Renal cortex interstitium (tissue), 11 donors: ENCODE measurements around the gene CDH23. TPM values are rescaled to one million over a fixed set of nuclear protein-coding genes. Genes with fewer than 3 reads are reported as not detected.

ENCODE experiments used
- DNase-seq, 11 donors: peaks; one replicate each; pipeline ENCODE4 v3.0.0-alpha.2; 2013; ENCODE audit warnings: low read depth in 9 of 11, low spot score in 4 of 11; ENCODE audit errors: extremely low read depth in 1 of 11
- polyA plus RNA-seq, 3 donors: library from polyadenylated mRNA; unstranded; fragments of 120-200 nt; gene quantifications; one replicate each; pipeline ENCODE4 v1.2.1, GENCODE V29; 2013; ENCODE audit not compliant: insufficient read length in 3 of 3

CDH23 gene
- polyA plus RNA-seq, 3 donors = 0.78 to 2.1 (median 1.0) TPM

DNA sequence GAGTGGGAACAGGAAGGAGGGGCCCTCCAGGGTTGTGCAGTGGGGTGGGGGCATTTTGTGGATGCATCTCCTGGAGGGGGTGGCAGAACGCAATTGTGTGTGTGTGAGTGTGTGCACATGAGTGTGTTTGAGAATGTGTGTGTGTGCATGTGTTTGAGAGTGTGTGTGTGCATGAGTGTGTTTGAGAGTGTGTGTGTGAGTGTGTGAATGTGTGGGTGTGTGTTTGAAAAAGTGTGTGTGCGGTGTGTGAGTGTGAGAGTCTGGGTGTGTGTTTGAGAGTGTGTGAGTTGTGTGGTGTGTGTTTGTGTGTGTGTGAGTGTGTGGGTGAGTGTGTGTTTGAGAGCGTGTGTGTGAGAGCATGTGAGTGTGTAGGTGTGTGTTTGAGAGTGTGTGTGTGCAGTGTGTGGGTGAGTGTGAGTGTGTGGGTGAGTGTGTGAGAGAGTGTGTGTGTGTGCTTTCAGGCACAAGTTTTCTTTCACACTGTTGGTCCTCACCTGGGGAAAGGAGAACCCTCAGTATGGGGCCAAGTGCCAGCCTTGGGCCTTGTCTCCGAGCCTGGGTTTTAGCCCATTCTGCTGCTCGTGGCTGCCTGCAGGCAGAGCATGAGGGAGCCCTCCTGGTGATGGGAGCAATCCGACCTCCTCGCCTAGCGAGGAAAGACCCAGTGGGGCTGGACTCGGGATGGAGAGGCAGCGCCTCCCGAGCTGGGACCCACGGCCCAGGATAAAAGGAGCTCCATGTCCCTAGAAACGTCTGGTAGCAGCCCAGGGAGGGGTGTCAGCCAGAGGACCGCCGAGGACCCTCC is 35.6 kb downstream of the CDH23 start:
- DNase-seq = no peak

DNA sequence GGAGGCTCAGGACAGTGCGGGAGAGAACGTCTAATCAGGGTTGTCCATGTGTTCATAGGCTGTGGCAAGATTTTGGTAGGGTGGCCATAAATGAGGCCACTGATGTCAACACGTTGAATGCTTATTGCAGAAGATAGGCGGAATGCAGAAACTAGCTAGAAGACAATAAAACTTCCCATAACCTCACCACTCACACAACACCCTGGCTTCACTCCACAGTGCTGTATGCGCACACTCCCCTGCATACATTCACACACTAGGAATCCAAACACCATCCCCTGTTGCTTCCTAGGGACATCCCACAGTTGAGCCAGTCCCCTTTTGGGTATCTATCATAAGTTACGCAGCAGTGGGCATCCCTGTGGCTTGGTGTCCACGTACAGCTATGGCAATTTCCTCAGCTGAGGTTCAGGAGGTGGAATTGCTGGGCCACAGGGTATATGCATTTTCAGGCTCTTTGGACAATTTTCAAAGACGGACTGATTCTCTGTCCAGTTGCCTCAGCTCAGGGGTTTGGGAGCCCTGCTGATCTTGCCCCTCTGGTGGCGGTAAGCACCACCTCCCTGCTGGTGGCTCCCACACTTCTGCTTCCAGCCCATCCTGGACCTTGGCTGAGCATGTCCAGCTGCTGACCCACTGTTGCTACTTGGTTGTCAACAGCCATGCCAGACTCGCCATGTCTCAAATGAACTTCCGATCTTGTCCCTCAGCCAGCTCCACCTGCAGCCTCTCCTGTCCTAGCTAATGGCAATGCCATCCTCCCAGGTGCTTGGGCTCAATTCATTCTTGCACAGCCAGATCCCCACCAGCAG is 36.4 kb downstream of the CDH23 start:
- DNase-seq = no peak

DNA sequence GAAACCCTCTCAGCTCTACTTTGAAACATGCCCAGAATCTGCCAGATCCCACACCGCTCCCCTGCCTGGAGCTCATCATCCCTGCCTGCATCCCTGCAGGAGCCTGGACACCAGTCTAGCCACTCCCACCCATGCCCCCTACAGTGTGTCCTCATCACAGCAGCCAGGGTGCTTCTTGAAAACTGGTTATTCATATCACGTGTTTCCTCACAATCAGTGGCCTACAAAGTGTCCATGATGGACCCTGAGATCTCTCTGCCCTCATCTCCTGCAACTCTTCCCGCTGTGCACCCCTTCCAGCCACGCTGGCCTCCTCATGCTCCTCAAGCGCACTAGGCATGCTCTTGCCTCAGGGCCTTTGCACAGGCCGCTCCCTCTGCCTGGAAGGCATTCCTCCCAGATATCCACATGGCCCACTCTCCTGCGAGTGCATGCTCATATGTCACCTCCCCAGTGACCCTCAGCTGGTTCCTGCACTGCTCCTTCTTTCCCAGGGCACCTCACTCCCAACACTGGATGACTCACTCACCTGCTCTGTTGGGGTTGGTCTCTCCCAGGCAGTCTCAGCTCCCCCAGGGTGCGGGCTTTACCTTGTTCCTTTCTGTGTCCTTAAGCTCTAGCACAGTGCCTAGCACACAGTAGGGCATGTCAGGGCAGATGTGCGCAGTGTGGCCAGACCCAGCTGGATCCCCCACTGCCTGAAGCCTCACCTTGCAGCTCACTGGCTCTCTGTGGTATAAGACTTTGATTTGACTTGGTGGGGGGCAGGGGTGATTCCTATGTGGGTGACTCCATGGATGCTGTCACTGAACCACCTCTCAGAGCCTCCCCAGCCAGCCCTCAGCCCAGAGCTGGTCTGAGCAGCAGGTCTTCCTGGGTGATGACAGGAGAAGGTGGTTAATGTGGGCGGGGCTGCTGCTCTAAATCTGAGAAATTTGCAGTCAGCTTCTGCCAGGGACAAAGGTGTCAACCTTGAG is 37.3 kb downstream of the CDH23 start:
- no peak for DNase-seq

DNA sequence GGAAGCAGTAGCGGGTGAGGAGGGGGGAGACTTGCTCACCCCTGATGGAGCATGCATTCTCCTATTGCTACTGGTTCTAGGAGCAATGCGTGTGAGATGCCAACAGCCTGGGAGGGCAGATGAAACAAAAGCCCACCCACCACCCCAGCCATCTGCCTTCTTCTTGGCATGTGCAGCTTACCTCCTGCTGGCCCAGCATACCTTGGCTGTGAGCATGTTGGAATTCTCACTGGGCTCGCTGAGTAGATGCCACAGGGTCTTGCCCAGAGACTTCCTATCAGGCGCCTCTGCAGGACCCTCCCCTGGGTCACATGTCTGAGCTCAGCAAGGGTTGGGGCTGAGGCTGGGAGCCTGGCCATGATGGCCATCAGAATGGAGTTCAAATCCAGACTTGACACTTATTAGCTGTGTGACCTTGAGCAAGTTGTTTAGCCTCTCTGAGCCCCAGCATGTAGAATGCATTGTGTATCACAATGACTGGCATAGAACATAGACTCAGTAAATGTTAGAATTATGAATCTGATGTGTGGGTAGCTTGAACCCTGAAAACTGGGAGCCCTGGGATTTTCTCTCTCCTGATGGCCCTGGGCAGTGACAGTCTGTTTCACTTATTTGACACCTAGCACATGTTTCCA is 38.2 kb downstream of the CDH23 start:
- no peak for DNase-seq

DNA sequence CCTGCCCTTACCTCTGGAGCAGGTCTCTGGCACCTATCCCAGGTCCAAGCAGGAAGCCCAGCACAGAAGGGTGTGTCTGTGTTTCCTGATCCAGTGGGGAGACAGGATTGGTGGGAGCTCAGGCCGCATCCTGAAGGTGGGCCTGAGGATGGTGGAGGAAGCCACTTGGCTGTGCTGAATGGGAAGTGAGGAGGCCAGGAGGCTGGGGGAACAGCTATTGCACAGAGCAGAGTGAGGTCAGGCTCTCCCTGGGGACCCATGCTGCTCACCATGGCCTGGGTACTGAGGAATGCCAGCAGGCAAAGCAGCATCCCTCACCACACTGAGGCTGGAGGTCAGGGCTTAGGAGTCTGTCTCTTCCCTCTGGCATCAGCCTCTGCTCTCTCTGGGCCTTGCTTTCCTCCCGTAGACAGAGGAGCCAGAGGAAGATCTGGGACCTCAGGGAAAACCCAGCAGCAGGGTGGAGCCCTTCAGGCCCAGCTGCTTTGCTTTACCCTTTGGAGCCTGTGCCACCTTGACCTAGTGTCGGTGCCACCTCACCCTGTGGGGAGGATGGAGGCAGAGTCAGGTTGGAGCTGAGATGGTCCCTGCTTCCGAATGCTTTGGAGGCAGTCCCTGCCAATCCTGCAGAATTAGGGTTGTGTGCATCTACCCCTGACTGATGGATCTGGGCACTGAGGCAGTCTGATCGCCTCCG is 39.0 kb downstream of the CDH23 start:
- DNase-seq = no peak

DNA sequence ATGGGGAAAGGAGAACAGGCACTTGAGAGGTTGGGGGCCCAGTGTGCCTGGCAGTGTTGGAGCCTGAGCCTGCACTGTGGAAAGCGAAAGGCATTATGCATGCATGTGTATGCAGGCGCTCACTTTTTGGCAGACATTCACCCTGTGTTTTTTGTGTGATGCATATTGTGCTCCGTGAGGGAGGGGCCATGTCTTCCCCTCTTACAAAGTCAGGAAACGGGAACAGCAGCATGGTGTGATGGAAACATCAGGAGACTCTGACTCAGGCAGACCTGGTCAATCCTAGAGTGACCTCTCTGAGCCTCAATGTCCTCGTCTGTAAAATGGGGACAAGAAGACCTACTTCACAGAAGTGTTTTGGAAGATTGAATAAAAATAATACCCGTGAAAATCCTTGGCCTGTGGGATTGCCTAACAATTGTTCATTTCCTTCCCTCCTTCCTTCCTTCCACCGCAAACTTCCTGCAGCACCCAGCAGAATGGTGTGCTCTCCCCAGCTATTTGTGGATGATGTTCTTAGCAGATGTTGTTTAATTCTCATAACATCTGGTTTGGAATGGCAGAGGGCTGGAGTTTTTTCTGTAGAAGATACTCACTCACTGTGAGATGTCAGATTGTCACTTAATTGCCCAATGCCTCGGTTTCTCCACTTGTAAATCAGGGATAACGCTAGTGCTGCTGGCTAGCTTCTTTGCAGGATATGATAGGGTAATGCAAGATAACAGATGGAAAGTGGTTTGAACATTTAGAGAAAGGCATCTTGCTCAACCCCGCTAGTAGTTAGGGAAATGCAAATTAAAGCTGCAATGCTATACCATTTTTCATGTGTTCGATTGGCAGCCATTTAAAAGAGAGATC is 39.8 kb downstream of the CDH23 start:
- no peak for DNase-seq

DNA sequence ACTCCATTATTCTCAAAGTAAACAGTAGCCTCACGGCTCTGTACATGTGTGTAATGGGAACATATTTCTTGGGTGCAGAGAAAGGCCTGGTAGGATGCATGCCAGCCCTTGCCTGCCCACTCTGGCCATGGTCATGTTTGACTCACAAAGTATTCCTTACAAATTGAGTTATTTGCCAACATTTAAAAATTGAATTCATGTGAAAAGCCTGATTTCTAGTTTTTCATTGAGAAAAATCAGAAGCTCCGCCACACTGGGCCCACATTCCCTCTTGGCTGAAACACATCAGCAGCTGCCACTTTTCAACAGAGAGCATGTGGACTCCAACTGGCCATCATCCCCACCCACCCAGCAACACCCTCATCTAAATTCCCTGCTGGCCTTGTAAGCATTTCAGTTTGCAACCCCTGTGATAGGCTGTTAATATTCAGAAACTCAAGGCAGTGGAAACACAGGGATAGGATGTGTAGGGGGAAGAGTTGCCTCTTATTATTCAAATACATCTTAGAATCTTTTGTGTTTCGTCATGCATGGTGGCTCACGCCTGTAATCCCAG is 40.9 kb downstream of the CDH23 start:
- peak in 4 of 11 donors; percentile 31 to 46 (median 46) for DNase-seq

DNA sequence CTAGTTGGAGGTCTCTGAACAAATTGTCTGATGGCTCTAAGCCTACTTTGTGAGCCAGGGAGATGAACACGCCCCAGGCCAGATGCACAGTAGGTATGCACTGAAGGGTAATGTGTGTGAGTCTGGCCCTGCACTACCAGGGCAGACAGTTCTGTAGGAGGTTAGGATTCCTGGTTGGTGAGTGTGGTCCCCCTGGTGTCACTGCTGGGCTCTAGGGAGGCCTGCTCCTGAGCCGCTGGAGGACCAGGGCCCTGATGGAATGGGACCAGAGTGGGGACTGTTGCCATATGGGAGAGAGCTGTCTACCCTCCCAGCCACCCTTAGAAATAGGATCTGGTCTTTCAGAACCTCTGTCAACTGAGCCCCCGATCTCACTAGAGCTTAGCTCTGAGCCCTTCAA is 42.0 kb downstream of the CDH23 start:
- DNase-seq = no peak

DNA sequence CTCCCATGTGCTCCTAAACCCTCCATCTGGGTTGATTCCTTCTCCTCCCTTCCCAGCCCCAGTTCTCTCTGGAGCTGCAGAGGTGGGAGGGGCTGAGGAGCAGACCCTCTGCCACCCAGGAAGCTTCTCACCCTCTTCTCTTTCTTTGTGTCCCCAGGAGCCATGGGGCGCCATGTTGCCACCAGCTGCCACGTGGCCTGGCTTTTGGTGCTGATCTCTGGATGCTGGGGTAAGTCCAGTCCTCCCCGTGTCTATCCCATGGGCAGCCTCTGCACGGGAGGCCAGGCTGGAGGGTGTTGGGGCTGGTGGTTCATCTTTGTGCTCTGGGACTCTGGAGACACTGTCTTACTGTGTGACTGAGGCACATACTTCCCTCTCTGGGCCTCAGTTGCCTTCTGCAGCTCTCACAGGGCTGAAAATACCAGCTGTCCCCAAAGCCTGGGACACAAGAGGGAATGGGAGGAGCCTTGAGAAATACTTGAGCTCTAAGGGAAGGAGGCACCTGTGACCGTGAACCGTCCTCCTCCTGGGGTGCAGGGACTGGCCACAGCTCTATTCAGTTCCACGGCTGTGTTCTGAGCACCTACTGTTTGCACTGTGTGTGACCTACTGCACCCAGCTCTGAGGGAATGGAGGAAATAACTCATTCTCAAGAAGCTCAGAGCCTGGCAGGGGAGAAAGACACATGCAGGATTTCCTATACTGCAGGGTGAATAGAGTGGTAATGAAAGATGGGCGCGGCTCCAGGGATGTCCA is 43.1 kb downstream of the CDH23 start:
- DNase-seq = no peak

DNA sequence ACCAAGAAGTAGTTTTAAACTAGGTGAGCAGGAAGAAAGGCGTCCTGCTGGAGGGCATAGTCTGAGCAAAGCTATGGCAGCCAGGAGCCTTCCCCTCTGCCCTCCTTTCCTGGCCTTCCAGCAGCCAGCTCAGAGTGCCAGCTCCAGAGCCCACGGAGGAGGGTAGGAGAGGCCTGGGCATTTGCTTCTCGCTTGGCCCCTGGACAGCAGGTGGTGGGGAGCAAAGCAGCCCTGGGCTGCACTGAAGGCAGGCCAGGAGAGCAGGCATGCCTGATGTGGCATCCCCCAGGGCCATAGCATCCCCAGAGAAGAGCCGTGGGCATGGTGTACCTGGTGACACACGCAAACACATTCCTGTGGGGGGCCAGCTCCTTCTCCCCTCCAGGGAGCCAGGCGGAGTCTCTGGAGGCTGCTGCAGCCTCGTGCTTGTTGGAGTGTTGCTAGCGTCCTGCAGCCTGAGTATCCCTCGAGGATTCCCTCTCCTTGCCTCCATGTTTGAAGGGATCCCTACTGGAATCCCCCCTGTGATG is 43.9 kb downstream of the CDH23 start:
- DNase-seq = no peak

DNA sequence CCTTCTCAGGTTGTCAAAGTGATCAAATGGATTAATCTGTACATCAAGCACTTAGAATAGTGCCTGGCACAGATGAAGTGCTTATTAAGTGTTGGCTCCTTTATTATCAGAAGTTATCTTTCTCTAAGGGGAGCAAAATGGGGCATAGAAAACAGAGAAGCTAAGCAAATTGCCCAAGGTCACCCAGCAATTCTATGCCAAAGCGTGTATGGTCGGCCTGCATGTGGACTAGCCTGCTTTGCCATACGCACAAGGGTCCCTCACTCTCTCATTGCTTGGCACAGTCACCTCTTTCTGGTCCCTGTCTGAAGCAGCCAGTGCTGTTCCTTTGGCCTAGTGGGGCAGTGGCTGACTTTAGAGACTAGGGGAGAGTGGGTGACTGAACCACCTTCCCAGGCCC is 45.3 kb downstream of the CDH23 start:
- DNase-seq = no peak

DNA sequence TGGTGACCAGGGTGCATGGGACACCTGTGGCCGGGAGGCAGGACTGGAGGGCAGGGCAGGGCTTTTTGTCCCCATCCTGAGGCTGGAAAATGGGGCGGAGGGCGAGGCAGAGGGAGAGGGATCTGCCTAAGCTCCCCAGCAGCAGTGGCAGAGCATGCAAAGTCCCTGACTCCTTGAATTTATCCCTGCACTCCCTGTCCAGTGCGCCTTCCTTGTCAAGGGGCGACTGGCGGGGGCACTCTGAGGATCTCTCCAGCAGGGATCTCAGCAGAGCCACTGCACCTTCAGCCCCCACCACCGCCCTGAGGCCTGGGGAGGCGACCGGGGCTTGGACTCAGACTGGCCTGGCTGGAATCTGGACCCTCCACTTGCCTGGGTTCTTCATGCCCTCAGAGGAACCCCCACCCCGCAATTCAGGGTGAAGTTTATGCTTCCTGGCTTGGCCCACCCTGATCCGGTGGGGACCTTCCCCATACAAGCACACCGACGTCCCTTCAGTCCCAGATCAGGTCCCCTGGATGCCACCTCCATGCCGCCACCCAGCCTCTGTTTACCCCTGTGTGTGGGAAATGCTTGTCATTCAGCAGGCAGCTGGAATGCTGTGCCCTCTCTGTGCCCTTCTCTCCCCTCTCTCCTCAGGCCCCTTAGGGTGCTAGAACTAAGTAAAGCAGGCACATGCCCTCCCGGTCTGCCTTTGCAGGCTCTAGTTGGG is 46.3 kb downstream of the CDH23 start:
- DNase-seq = no peak

DNA sequence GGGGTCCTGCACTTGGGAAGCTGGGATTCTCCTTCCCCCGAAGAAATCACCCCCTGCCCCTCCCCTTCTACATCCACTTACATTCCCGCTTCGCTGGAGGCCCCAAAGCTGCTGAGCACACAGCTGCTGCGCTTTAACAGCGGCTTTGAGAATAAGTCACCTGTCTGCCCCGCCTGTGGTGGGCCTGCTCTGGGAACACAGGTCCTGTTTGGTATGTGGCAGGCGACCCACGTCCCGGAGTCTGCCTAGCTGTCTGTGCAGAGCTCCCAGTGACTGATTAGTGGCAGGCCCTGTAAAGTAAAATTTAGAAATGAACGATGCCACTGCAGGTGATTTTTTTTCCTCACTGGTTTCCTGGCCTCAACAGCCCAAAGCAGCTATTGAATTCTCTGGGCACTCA is 47.0 kb downstream of the CDH23 start:
- peak in 1 of 11 donors; percentile 7 for DNase-seq

DNA sequence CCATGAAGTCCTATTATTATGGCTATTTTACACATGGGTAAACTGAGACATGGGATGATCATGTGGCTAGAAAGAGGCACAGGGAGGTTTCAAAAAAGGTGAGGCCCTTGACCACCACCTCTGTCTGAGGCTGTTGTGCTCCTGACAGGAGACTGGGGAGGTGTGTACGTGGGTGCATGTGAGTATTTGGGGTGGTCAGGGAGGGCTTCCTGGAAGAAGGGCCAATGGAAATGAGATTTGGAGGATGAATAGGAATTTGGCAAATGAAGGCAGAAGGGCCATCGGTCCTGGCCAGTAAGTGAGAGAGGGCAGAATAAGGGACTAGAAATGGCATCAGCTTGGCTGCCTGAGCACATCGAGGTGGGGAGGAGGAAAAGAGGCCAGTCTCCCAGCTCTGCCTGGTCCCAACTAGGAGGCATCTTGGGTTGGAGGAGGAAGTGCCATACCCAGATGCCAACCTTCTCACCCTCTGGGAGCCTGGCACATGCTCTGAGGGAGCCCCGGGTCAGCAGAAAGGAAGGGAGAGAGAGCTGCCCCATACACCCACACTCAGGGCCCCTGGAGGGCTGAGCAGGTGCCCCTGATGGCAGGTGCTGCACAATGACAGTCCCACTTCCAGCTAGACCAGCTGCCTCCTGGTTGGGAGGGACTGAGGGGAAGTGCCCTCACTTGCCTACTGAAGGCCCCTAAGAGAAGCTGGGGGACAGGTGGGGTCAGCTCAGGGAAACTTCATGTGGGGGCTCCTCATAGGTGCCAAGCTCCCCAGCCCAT is 47.7 kb downstream of the CDH23 start:
- DNase-seq = no peak

DNA sequence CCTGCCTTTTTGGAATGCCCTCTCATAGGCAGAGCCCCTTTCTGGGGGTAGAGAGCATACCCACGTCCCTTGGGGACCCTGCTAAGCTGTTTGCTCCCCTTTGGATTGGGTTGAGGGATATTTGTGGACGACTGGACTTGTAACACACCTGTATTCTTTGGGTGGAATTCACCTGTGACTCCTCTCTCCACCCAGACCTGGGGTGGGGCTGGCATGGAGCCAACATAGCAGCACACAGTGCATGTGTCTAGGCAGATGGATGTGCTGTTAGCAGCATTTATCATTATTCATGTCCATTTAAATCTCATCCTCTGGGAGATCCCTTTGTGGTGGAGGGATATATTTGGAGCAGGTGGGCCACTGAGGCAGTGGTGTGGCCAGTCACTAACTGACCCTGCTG is 51.0 kb downstream of the CDH23 start:
- no peak for DNase-seq
